PFSK-1 (cell line): ENCODE data around the gene HSPH1.

Source experiments
- FOXP2 ChIP-seq: optimal IDR thresholded peaks from 2 replicates; pipeline ENCODE3; 2011; ENCODE audit warnings: borderline replicate concordance, control low read depth, inconsistent platforms; ENCODE audit not compliant: insufficient read depth; ENCODE audit errors: extremely low read length, extremely low read depth
- SIN3A ChIP-seq: IDR thresholded peaks from 2 replicates; pipeline ENCODE4 v1.6.1; 2012; ENCODE audit warnings: mild to moderate bottlenecking, low read length, moderate library complexity, borderline replicate concordance; ENCODE audit not compliant: insufficient read depth
- TAF1 ChIP-seq: IDR thresholded peaks from 2 replicates; pipeline ENCODE4 v1.6.1; 2012; ENCODE audit warnings: low read length, control low read depth, borderline replicate concordance; ENCODE audit not compliant: insufficient read depth

- TF ChIP-seq TAF1 (no peak), SIN3A (no peak), FOXP2 (no peak)
Measured at GRCh38 chr13:31175847-31176532, 14.3 kb upstream of the HSPH1 start.
